Measurements from ENCODE around the gene CAPN5.

DNA sequence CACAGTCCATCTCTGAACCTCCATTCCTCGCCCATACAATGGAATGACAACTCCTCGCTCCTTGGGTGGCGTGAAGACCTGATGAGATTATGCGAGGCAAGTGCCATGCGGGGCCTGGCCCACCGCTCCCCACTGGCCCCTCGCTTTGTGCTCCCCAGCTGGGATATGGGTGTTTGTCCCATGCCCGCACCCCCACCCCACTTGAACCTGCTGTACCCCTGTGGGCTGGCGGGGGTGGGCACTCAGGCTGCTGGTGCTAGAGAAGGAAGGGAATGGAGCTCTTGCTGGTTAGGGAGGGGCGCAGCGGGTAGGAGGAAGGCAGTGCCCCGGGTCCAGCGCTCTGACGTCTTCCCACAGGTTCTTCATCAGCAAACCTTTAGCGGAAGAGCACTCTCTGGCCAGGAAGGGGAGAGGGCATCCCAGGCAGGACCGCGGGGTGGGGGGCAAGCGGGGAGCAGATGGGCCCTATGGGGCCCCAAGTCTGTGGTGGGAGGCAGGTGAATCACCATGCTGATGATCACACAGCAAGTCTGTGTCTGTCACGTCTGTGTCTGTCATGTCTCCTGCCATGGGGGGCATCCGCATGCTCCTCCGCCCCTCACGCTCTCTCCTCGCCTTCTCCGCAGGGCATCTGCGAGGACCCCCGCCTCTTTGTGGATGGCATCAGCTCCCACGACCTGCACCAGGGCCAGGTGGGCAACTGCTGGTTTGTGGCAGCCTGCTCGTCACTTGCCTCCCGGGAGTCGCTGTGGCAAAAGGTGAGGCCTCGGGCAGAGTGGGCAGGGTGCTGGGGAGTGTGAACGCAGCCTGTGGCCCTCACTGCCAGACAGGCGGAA, 26.5 kb downstream of the CAPN5 start:
- TF ChIP-seq, protein P1, sequence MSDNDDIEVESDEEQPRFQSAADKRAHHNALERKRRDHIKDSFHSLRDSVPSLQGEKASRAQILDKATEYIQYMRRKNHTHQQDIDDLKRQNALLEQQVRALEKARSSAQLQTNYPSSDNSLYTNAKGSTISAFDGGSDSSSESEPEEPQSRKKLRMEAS (IDR thresholded peaks at IDR 0.05; ENCODE audit: low read depth, low read length) = no peak
- TF ChIP-seq, protein P2, sequence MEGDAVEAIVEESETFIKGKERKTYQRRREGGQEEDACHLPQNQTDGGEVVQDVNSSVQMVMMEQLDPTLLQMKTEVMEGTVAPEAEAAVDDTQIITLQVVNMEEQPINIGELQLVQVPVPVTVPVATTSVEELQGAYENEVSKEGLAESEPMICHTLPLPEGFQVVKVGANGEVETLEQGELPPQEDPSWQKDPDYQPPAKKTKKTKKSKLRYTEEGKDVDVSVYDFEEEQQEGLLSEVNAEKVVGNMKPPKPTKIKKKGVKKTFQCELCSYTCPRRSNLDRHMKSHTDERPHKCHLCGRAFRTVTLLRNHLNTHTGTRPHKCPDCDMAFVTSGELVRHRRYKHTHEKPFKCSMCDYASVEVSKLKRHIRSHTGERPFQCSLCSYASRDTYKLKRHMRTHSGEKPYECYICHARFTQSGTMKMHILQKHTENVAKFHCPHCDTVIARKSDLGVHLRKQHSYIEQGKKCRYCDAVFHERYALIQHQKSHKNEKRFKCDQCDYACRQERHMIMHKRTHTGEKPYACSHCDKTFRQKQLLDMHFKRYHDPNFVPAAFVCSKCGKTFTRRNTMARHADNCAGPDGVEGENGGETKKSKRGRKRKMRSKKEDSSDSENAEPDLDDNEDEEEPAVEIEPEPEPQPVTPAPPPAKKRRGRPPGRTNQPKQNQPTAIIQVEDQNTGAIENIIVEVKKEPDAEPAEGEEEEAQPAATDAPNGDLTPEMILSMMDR (IDR thresholded peaks at IDR 0.05 in 2 of 3, conservative IDR thresholded peaks at IDR 0.05 in 1 of 3; ENCODE audit: control insufficient read depth in 2 of 3, extremely low read depth in 1 of 3, insufficient read depth in 1 of 3, low read depth in 3 of 3, low read length in 3 of 3) = no peak
- TF ChIP-seq ZNF207 (IDR thresholded peaks at IDR 0.05; ENCODE audit: borderline replicate concordance) = no peak
- no peak for TF ChIP-seq BHLHE40 (IDR thresholded peaks at IDR 0.05; ENCODE audit: borderline replicate concordance in 1 of 2, low read depth in 2 of 2, low read length in 1 of 2)
- TF ChIP-seq ZNF274 (IDR thresholded peaks at IDR 0.05; ENCODE audit: insufficient read depth, insufficient read length) = no peak
- no peak for TF ChIP-seq NR2C2 (IDR thresholded peaks at IDR 0.05; ENCODE audit: borderline replicate concordance, control insufficient read depth, insufficient read length, low read depth)
- no peak for TF ChIP-seq TCF12 (IDR thresholded peaks at IDR 0.05; ENCODE audit: low read depth, low read length)
- TF ChIP-seq, protein P3, sequence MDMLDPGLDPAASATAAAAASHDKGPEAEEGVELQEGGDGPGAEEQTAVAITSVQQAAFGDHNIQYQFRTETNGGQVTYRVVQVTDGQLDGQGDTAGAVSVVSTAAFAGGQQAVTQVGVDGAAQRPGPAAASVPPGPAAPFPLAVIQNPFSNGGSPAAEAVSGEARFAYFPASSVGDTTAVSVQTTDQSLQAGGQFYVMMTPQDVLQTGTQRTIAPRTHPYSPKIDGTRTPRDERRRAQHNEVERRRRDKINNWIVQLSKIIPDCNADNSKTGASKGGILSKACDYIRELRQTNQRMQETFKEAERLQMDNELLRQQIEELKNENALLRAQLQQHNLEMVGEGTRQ (IDR thresholded peaks at IDR 0.05; ENCODE audit: borderline replicate concordance, low read depth, low read length) = no peak
- TF ChIP-seq NFYB (IDR thresholded peaks at IDR 0.05; ENCODE audit: insufficient read depth, low read depth, low read length) = no peak
